ENCODE results near the gene RFXAP.

RFXAP gene

GRCh38 chr13:36862722-36863121 is 43.7 kb downstream of the RFXAP start:
- DNase-seq (ENCODE audit: low read depth in 4 of 4, low spot score in 1 of 4) = no peak

DNA sequence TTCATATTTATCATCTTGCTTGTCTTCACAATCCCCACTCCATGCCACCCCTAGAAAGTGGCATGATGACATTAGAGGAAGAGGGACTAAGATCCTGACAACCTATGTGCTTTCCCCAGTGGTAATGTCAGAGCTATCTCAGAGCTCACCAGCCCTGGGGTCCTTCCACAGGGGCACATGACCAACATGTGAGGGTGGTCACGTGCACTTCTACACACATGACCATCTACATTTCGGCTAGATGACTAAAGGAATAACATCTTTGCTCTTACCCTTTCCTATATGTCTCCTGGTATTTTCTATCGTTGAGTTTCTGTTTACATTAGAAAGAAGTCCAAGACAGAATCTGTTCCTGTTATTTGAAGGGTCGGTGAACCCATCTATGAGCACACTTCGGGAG is 46.2 kb downstream of the RFXAP start:
- DNase-seq (ENCODE audit: low read depth in 4 of 4, low spot score in 1 of 4) = no peak

GRCh38 chr13:36866232-36866631 is 47.2 kb downstream of the RFXAP start:
- no peak for DNase-seq (ENCODE audit: low read depth in 4 of 4, low spot score in 1 of 4)

- DNase-seq (ENCODE audit: low read depth in 4 of 4, low spot score in 1 of 4) = no peak
Measured at GRCh38 chr13:36870050-36870692, 51.1 kb downstream of the RFXAP start.

GRCh38 chr13:36872621-36873020 is 53.6 kb downstream of the RFXAP start:
- no peak for DNase-seq (ENCODE audit: low read depth in 4 of 4, low spot score in 1 of 4)

GRCh38 chr13:36875431-36875830 is 56.4 kb downstream of the RFXAP start:
- DNase-seq (ENCODE audit: low read depth in 4 of 4, low spot score in 1 of 4) = no peak

DNA sequence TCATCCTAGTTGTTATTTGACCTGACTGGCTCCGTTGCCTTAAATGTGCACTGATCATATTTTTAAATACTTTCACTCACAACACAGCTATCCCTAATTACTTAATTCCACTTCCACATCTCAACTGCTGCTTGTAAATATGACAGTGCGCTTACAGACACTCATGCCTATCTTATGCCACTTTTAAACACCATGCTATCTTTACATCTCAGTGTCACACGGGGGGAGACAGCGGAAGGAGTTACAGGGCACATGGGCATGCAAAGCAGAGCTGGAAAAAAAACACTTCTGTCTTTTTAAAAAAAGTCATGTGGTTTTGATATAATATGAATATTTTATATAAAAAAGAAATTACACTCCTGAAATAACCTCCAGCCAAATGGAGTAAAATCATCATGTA is 56.9 kb downstream of the RFXAP start:
- no peak for DNase-seq (ENCODE audit: low read depth in 4 of 4, low spot score in 1 of 4)

All from stimulated activated CD4-positive, alpha-beta T cell treated with anti-CD3 and anti-CD28 coated beads, Interleukin-1b, Interleukin-23, amount 100 ng/mL, for 24 hours (primary cell).